HepG2 (cell line): ENCODE measurements around the gene MGLL. TPM values are rescaled to one million over a fixed set of nuclear protein-coding genes. Genes with fewer than 3 reads are reported as not detected.

Source experiments
- ATAC-seq: fragments of 200-7000 bp; cut with Tn5 transposase; 3 replicates; pipeline ENCODE4 v1.9.1; 2020; ENCODE audit warnings: mild to moderate bottlenecking, moderate library complexity
- BruUV-seq: library from RNA; stranded (reverse); fragments of 400-500 nt; replicated peaks from 2 replicates; lab custom pipeline; 2021; lab: Mats Ljungman, UMichigan
- CTCF ChIA-PET: fragments of 300-600 bp; formaldehyde crosslinking; extraction: SDS; loops from one replicate; lab custom pipeline; 2021; ENCODE audit warnings: low total read pairs, inconsistent platforms, low intra/inter-chr PET ratio; lab: Yijun Ruan, JAX
- POLR2A ChIA-PET: fragments of 350-600 bp; sonication (Branson Sonifier 250); formaldehyde crosslinking; loops from one replicate; lab custom pipeline; 2020; ENCODE audit warnings: antibody characterized with exemption, inconsistent platforms; lab: Yijun Ruan, JAX
- DNase-seq: peaks from one replicate; pipeline ENCODE4 v3.0.0-alpha.2; 2015; ENCODE audit warnings: low spot score
- FAIRE-seq: peaks from 3 replicates; lab custom pipeline; 2011; peaks lifted over from hg19 to GRCh38; lab: Jason Lieb, UNC
- H2AFZ ChIP-seq: one replicate; pipeline ENCODE4 v1.6.1; 2011; ENCODE audit warnings: low read length, inconsistent platforms
- H3K27ac ChIP-seq: fragments of 300-600 bp; 3 replicates; pipeline ENCODE4 v1.8.0; 2011; ENCODE audit warnings: mixed run types, mild to moderate bottlenecking, mixed read lengths, low read length, inconsistent platforms; ENCODE audit not compliant: insufficient read depth; ENCODE audit errors: extremely low read length
- H3K27me3 ChIP-seq, 2 experiments: fragments of 200-600 bp in 1 of 2; 2 replicates in 1 of 2; 3 replicates in 1 of 2; pipeline versions ENCODE4 v1.6.0 to v1.8.0; 2011; ENCODE audit warnings: low read length in 2 of 2, mild to moderate bottlenecking in 2 of 2, moderate library complexity in 2 of 2, inconsistent platforms in 1 of 2; ENCODE audit not compliant: insufficient read depth in 2 of 2, control insufficient read depth in 1 of 2
- H3K36me3 ChIP-seq, 2 experiments: fragments of 200-600 bp in 1 of 2; replicated peaks in 1 of 2; 2 replicates in 1 of 2; 3 replicates in 1 of 2; pipeline versions ENCODE4 v1.5.1 to v1.8.0; 2011; ENCODE audit warnings: low read length in 2 of 2, inconsistent platforms in 1 of 2; ENCODE audit not compliant: insufficient read depth in 2 of 2, control insufficient read depth in 1 of 2
- H3K4me1 ChIP-seq: 2 replicates; pipeline ENCODE4 v1.5.1; 2012; ENCODE audit warnings: low read length, inconsistent platforms; ENCODE audit not compliant: insufficient read depth
- H3K4me2 ChIP-seq: 2 replicates; pipeline ENCODE4 v1.6.0; 2011; ENCODE audit warnings: low read depth, low read length, inconsistent platforms
- H3K4me3 ChIP-seq, 3 experiments: fragments of 200-600 bp in 1 of 3; sonication (generic), shearing (Covaris generic) in 1 of 3; replicated peaks in 1 of 3; 2 replicates each; pipeline ENCODE4 v1.5.1; 2011 to 2016; ENCODE audit warnings: low read length in 3 of 3, inconsistent platforms in 2 of 3, low read depth in 2 of 3, mild to moderate bottlenecking in 2 of 3, control low read depth in 1 of 3, mixed read lengths in 1 of 3; ENCODE audit not compliant: insufficient read depth in 1 of 3
- H3K79me2 ChIP-seq: one replicate; pipeline ENCODE4 v1.6.1; 2011; ENCODE audit warnings: low read length, inconsistent platforms; ENCODE audit not compliant: insufficient read depth
- H3K9ac ChIP-seq: 2 replicates; pipeline ENCODE4 v1.6.0; 2011; ENCODE audit warnings: mild to moderate bottlenecking, low read depth, low read length, inconsistent platforms; ENCODE audit not compliant: insufficient read depth
- H3K9me3 ChIP-seq: 2 replicates; pipeline ENCODE4 v1.5.1; 2012; ENCODE audit warnings: mild to moderate bottlenecking, low read length
- H4K20me1 ChIP-seq: 2 replicates; pipeline ENCODE4 v1.6.0; 2011; ENCODE audit warnings: inconsistent platforms, mild to moderate bottlenecking, low read length, moderate library complexity; ENCODE audit not compliant: insufficient read depth
- ARNT ChIP-seq: fragments of 450-650 bp; IDR thresholded peaks from 2 replicates; pipeline ENCODE4 v1.6.1; 2017
- FOSL2 ChIP-seq: sonication (generic); formaldehyde crosslinking; IDR thresholded peaks from 2 replicates; pipeline ENCODE4 v1.4.0; 2020; ENCODE audit warnings: missing genetic modification reagents
- GATA4 ChIP-seq: sonication (generic); IDR thresholded peaks from 2 replicates; pipeline ENCODE4 v1.6.1; 2016; ENCODE audit warnings: antibody characterized with exemption, low read depth, borderline replicate concordance
- NPAS2 ChIP-seq: sonication (generic); formaldehyde crosslinking; IDR thresholded peaks from 2 replicates; pipeline ENCODE4 v1.8.0; 2022; ENCODE audit warnings: mild to moderate bottlenecking, missing genetic modification reagents, borderline replicate concordance
- STAT6 ChIP-seq: sonication (generic); formaldehyde crosslinking; IDR thresholded peaks from 2 replicates; pipeline ENCODE4 v1.4.0; 2020; ENCODE audit warnings: missing genetic modification reagents, mild to moderate bottlenecking, borderline replicate concordance
- TSC22D2 ChIP-seq: sonication (generic); formaldehyde crosslinking; IDR thresholded peaks from 2 replicates; pipeline ENCODE4 v1.5.1; 2020; ENCODE audit warnings: missing genetic modification reagents, mild to moderate bottlenecking, borderline replicate concordance
- ZBTB14 ChIP-seq: sonication (generic); formaldehyde crosslinking; IDR thresholded peaks from 2 replicates; pipeline ENCODE4 v1.4.0; 2020; ENCODE audit warnings: missing genetic modification reagents
- ZNF10 ChIP-seq: sonication (generic); formaldehyde crosslinking; IDR thresholded peaks from 2 replicates; pipeline ENCODE4 v1.4.0; 2020; ENCODE audit warnings: mild to moderate bottlenecking, low read depth, missing genetic modification reagents, borderline replicate concordance
- ZNF12 ChIP-seq: sonication (generic); formaldehyde crosslinking; IDR thresholded peaks from 2 replicates; pipeline ENCODE4 v1.5.0; 2020; ENCODE audit warnings: missing genetic modification reagents
- WGBS: methylation state at CpG from one replicate; pipeline ENCODE4 v1.1.6; 2017; ENCODE audit warnings: low lambda C conversion rate; 5-methylcytosine and 5-hydroxymethylcytosine counted together
- in situ Hi-C: cut with HindIII; loops from 2 replicates; pipeline ENCODE4 v1.10.0; 2017; ENCODE audit warnings: low pct_unique_long_range_greater_than_20kb; ENCODE audit not compliant: extremely low pct_ligation_motif_present
- intact Hi-C: fragments of 100-400 bp; cut with micrococcal nuclease; formaldehyde crosslinking; loops from one replicate; pipeline ENCODE4 v1.10.0; 2022; ENCODE audit not compliant: unreplicated experiment
- polyA plus RNA-seq, 8 experiments: library from polyadenylated mRNA; depleted of rRNA in 3 of 8; stranded (reverse) in 7 of 8; unstranded in 1 of 8; fragments of >200 nt; fragmentation: Illumina TruSeq in 4 of 8; extraction: Trizol in 4 of 8; gene quantifications; 2 replicates each; pipeline versions ENCODE4 v1.2.1 to v1.2.3, GENCODE V29; 2011 to 2016; ENCODE audit warnings: low read depth in 4 of 8, missing spikeins in 1 of 8, mixed read lengths in 1 of 8; ENCODE audit not compliant: insufficient read depth in 1 of 8
- total RNA-seq, 5 experiments: library from RNA; depleted of rRNA; stranded (reverse); fragments of >200 nt; fragmentation: Illumina TruSeq; extraction: Trizol; gene quantifications; 2 replicates each; pipeline ENCODE4 v1.2.3, GENCODE V29; 2016; ENCODE audit warnings: low read depth in 1 of 5
- TF ChIP-seq, protein P1 (sequence below): sonication (generic); formaldehyde crosslinking; IDR thresholded peaks from 2 replicates; pipeline ENCODE4 v1.5.0; 2020; ENCODE audit warnings: missing genetic modification reagents
- TF ChIP-seq, protein P2 (sequence below): sonication (generic); formaldehyde crosslinking; IDR thresholded peaks from 2 replicates; pipeline ENCODE4 v1.4.0; 2020; ENCODE audit warnings: mild to moderate bottlenecking, missing genetic modification reagents

MGLL gene
- total and polyA plus RNA-seq, 2 of the 13 experiments (the other 11 are each of a cell fraction or from before 2014, with no cell fraction given), result not detected

- TF ChIP-seq, protein P1, sequence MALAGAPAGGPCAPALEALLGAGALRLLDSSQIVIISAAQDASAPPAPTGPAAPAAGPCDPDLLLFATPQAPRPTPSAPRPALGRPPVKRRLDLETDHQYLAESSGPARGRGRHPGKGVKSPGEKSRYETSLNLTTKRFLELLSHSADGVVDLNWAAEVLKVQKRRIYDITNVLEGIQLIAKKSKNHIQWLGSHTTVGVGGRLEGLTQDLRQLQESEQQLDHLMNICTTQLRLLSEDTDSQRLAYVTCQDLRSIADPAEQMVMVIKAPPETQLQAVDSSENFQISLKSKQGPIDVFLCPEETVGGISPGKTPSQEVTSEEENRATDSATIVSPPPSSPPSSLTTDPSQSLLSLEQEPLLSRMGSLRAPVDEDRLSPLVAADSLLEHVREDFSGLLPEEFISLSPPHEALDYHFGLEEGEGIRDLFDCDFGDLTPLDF (CRISPR knock-in tag), result no peak
- no peak for TF ChIP-seq ARNT
- TF ChIP-seq GATA4, result no peak
Observed at GRCh38 chr3:127785711-127786265, 36.5 kb downstream of the MGLL start (continued).

- WGBS, result 24% methylated on average over 11 of the region's 12 CpGs
- H3K36me3 ChIP-seq, result no peaks in the 10 kb centered on the region
- no TSS peak for BruUV-seq
- no peak overlapping the region for H3K27ac ChIP-seq
- no peaks in the 10 kb centered on the region for H4K20me1 ChIP-seq
- H3K9ac ChIP-seq, result no peak overlapping the region
- H3K9me3 ChIP-seq, result no peaks in the 10 kb centered on the region
- ChIA-PET POLR2A (no interaction called here), CTCF (no interaction called here)
- H3K79me2 ChIP-seq, result no peaks in the 10 kb centered on the region
- in situ Hi-C loops (no loop called here), intact Hi-C loops (no loop called here)
- FAIRE-seq, result no peak
- peak; percentile 28; the same call in 1 of the 3 replicates for ATAC-seq
- H3K4me2 ChIP-seq, result no peak overlapping the region
- H3K4me3 ChIP-seq, result no peak overlapping the region
- peaks cover 10 to 43% of the 10 kb centered on the region in 2 experiments; a peak in 4 of 5 replicates for H3K27me3 ChIP-seq
- H3K4me1 ChIP-seq, result no peaks in the 10 kb centered on the region
- no peak for DNase-seq
- H2AFZ ChIP-seq, result no peak overlapping the region
- TF ChIP-seq ZNF10 (CRISPR knock-in tag) (no peak), ZNF12 (CRISPR knock-in tag) (no peak), STAT6 (no peak), ZBTB14 (CRISPR knock-in tag) (no peak), TSC22D2 (no peak), FOSL2 (CRISPR knock-in tag) (no peak), NPAS2 (CRISPR knock-in tag) (no peak)
- TF ChIP-seq, protein P2, sequence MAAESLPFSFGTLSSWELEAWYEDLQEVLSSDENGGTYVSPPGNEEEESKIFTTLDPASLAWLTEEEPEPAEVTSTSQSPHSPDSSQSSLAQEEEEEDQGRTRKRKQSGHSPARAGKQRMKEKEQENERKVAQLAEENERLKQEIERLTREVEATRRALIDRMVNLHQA, result no peak
Observed at GRCh38 chr3:127784865-127785710, 37.2 kb downstream of the MGLL start.
